NCI-H460 (cell line): ENCODE results near the gene GPHN. TPM values are rescaled to one million over a fixed set of nuclear protein-coding genes. Genes with fewer than 3 reads are reported as not detected.

Source experiments
- DNase-seq: peaks from one replicate; pipeline ENCODE4 v3.0.0-alpha.2; 2016; ENCODE audit warnings: low read depth; ENCODE audit errors: extremely low read depth
- total RNA-seq: library from RNA; depleted of rRNA; stranded (reverse); fragments of >200 nt; shearing (Covaris generic); gene quantifications from 2 replicates; pipeline ENCODE4 v1.2.3, GENCODE V29; 2014

GPHN gene
- total RNA-seq, 1 experiment from 2014 or later = 17.5 TPM

GRCh38 chr14:66595394-66595793 is 87.4 kb downstream of the GPHN start:
- DNase-seq = no peak

DNA sequence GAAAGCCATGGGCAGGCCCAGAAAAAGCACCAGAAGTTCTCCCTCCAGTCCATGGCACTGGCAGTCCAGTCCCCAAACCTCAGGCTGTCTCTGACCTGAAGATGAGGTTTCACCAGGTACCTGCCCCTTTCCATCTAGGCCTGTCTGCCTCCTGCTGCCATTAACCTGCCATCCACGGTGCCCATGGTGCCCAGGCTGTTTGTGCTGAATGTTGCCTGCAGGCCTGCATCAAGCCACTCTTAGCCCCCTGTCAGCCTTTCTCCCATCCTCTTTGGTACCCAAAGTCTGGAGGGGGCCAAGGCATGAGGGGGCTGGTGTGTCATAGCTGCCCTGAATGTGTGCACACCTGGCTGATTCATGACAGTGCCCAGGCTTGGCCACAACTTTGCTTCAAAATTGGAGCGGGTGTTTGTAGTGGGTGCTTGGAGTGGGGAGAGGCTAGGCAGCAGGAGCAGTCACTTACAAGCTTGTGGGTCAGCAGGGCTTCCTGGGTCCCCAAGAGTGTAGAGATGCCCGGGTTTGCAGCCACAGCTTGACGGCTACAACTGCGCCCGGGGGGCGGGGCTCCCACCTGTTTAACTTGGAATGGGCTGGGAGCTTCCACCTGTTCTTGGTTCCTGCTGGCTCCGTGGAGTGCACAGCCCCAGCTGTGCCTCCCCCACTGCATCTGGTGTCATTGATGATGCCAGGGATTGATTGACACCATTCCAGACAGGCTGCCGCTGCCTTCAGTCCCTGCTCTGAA is 88.5 kb downstream of the GPHN start:
- no peak for DNase-seq

DNA sequence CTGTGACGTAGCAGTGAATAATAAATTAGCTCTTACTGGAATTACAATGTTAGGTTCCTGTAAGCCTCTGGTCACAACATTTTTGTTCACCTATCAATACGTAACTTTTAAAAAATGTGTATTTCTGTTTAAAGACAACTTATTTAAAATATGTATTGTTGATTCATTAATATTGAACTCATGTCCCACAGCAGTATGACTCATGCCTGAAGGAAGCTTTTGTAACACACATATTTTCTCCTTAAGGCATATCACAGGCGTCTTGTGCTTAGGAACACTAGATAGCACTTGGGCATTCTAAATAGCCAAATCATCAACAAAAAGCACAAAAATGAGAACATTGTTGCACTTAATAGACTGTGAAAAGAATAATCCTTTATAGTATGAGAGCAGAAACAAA is 92.5 kb downstream of the GPHN start:
- no peak for DNase-seq

DNA sequence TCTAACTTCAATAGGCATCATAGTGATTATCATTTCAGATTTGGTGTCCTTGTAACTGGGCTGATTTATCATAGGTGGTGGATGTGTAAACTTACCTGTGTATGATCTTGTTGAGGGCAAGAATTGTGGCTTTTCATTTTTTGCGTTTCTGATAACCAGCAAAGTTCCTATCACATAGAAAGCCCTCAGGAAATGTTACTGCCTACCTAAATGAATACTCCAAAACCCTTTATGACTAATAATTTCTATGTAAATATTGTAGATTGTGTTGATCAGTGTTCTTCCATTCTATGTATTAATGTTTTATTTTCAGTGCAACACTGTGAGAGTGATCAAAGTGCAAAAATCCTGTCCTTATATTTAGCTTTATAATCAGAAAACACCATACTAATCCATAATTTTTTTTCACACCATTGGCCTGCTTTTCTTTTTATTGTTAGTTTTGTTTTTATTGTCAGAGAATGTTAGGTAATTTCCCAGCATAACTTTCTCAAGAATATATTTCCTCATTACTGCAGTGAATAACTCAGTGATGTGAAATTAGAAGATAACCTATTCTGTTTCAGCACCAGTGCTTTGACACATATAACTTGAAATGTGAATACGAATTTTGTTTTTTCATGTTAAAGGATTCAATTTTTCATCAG is 94.1 kb downstream of the GPHN start:
- DNase-seq = no peak

- DNase-seq = no peak
These were observed 96.0 kb downstream of the GPHN start for GRCh38 chr14:66603945-66604344.

DNA sequence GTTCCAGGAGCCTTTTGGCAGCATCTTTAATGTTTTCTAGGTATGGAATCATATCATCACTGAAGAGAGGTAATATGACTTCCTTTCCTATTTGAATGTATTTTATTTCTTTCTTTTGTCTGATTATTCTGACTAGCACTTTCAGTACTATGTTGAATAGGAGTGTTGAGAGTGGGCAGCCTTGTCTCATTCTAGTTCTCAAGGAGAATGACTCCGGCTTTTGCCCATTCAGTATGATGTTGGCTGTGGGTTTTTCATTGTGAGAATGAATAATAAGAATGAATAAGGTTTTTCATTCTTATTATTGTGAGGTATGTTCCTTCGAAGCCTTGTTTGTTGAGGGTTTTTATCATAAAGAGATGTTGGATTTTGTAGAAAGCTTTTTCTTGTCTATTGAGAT is 98.9 kb downstream of the GPHN start:
- DNase-seq = no peak

GRCh38 chr14:66610154-66610563 is 102.2 kb downstream of the GPHN start:
- no peak for DNase-seq

- no peak for DNase-seq
These were observed 105.4 kb downstream of the GPHN start for GRCh38 chr14:66613344-66613743.

- DNase-seq = no peak
These were observed 112.0 kb downstream of the GPHN start for GRCh38 chr14:66619952-66620351.

DNA sequence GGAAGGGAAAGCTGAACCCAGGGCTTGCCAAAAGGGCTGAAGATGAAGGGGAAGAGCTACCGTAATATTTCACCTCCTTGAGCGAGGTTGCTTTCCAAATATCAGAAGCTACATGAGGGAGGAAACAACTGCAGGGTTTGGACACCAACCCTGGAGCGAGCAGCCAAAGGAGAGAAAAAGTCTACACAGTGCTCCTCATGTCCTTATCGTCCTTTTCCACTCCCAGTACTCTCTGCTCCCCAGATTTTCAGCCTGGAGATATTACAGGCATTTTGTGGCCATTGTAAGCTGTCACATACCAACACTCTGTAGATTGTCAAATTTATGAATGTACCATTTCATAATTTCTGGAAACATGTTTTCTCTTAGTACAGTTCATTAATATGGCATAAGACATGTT is 115.9 kb downstream of the GPHN start:
- DNase-seq = no peak

- DNase-seq = peak; percentile 47
These were observed 116.5 kb downstream of the GPHN start for GRCh38 chr14:66624336-66624937.

GRCh38 chr14:66628636-66629035 is 120.7 kb downstream of the GPHN start:
- DNase-seq = no peak

GRCh38 chr14:66629499-66629898 is 121.6 kb downstream of the GPHN start:
- DNase-seq = no peak

- DNase-seq = no peak
These were observed 126.9 kb downstream of the GPHN start for GRCh38 chr14:66634876-66635275.

DNA sequence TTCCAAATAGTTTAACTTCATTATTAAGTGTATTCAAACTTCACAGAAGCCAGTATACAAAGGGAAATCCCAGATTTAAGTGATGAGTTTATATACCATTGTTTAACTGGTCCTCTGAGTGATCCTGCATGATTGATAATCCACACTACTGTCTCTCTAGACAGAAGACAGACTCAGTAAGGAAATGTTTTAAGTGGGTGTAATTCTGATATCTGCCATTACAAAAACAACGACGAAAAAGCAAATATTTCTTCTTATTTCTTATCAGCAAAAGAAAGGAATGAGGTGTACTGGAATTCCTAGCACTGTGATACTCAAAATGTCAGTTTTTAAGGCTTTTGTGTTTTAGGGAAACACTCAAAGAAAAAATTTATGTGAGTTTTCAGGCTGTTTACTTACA is 127.5 kb downstream of the GPHN start:
- no peak for DNase-seq

GRCh38 chr14:66636240-66636639 is 128.3 kb downstream of the GPHN start:
- DNase-seq = no peak

- DNase-seq = no peak
These were observed 130.7 kb downstream of the GPHN start for GRCh38 chr14:66638689-66639088.

- DNase-seq = no peak
These were observed 134.1 kb downstream of the GPHN start for GRCh38 chr14:66641861-66642635.

- DNase-seq = no peak
These were observed 135.4 kb downstream of the GPHN start for GRCh38 chr14:66643344-66643743.

DNA sequence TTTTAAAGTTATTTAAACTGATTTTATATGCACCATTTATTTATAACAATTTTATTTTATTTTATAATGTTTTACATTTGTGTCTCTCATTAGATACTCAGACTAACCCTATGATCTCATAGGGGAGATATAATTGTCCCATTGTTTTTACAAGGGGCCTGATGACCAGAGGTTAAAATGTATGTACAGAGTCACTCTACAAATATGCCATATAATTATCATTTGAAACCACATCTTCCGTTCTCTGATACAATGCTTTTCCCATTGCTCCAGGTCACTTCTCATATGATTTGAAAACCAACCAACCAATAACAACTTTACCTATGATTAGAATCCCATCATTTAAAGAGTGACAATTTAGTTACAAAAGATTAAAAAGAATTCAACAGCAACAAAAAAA is 137.8 kb downstream of the GPHN start:
- no peak for DNase-seq

DNA sequence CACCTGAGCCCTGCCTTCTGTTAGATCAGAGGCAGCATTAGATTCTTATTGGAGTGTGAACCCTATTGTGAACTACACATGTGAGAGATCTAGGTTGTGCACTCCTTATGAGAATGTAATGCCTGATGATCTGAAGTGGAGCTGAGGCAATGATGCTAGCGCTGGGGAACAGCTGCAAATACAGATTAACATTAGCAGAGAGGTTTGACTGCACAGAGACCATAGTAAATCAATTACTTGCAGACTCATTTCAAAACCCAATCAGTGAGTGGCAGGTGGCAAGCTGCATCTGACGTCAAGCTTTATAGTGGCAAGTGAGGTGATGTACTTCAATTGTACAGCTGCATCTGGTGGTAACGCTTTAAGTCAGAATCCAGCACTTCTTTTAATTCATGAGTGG is 141.6 kb downstream of the GPHN start:
- no peak for DNase-seq
